PFSK-1 (cell line): ENCODE results near the gene EIF4E.

Experiments used
- POLR2AphosphoS5 ChIP-seq: IDR thresholded peaks from 2 replicates; pipeline ENCODE4 v1.6.1; 2012; ENCODE audit warnings: low read depth, mild to moderate bottlenecking, control low read depth, low read length, moderate library complexity
- TF ChIP-seq, protein P1 (sequence below), 2 experiments: IDR thresholded peaks; 2 replicates each; pipeline versions ENCODE4 v1.6.1 to v1.8.0; 2011 to 2012; ENCODE audit warnings: low read depth in 2 of 2, low read length in 2 of 2, control low read depth in 1 of 2, inconsistent platforms in 1 of 2, mild to moderate bottlenecking in 1 of 2, moderate library complexity in 1 of 2; ENCODE audit not compliant: insufficient read depth in 1 of 2

DNA sequence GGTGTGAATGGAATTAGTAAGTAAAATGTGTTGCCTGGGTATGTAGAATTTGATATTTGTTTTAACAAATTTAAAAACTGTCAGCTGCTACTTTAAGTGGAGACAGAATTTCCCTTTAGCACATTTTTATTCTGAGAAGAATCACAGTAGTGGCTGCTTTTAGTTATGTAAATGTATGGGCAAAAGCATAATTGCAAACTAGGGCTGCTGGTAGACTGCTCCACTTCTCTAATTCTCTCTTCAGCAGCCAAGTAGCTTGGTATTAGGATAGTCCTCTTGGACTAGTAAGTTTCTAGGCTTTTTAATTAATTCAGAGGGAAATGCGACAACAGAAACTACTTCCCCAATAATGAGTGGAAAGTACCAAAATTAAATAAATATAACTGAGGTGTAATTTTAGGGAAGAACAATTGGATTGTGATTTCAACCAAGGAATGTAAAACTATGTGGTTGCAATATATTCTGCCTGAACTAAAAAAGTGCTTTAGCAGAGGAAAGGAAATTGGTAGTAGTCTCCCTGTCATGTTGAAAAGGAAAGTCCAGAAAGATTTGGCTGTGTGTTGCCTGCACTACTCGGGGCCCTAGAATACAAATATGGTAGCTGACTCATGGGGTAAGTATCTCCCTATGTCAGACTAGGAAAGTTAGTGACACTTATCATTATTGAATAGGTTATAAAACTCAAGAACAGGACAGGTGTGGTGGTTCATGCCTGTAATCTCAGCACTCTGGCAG lies 9.2 kb upstream of the EIF4E start:
- TF ChIP-seq POLR2AphosphoS5: no peak
- TF ChIP-seq, protein P1, sequence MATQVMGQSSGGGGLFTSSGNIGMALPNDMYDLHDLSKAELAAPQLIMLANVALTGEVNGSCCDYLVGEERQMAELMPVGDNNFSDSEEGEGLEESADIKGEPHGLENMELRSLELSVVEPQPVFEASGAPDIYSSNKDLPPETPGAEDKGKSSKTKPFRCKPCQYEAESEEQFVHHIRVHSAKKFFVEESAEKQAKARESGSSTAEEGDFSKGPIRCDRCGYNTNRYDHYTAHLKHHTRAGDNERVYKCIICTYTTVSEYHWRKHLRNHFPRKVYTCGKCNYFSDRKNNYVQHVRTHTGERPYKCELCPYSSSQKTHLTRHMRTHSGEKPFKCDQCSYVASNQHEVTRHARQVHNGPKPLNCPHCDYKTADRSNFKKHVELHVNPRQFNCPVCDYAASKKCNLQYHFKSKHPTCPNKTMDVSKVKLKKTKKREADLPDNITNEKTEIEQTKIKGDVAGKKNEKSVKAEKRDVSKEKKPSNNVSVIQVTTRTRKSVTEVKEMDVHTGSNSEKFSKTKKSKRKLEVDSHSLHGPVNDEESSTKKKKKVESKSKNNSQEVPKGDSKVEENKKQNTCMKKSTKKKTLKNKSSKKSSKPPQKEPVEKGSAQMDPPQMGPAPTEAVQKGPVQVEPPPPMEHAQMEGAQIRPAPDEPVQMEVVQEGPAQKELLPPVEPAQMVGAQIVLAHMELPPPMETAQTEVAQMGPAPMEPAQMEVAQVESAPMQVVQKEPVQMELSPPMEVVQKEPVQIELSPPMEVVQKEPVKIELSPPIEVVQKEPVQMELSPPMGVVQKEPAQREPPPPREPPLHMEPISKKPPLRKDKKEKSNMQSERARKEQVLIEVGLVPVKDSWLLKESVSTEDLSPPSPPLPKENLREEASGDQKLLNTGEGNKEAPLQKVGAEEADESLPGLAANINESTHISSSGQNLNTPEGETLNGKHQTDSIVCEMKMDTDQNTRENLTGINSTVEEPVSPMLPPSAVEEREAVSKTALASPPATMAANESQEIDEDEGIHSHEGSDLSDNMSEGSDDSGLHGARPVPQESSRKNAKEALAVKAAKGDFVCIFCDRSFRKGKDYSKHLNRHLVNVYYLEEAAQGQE (IDR thresholded peaks at IDR 0.05; ENCODE audit: insufficient read depth in 1 of 2, low read depth in 2 of 2, low read length in 2 of 2): no peak
